ENCODE data around the gene SUGP2. TPM values are rescaled to one million over a fixed set of nuclear protein-coding genes. Genes with fewer than 3 reads are reported as not detected.

Gene SUGP2
- total RNA-seq, 1 experiment from 2014 or later = 77.2 TPM

GRCh38 chr19:19071897-19072296 is 38.6 kb upstream of the SUGP2 start:
- Mint-ChIP-seq H3K27me3 (ENCODE audit: unreplicated experiment) (no peaks in the 10 kb centered on the region), H3K27ac (ENCODE audit: unreplicated experiment) (no peak overlapping the region), H3K4me1 (ENCODE audit: low read depth, unreplicated experiment) (no peaks in the 10 kb centered on the region), H3K36me3 (ENCODE audit: insufficient read depth, unreplicated experiment) (no peaks in the 10 kb centered on the region), H3K9me3 (ENCODE audit: low read depth, unreplicated experiment) (no peaks in the 10 kb centered on the region), H3K4me3 (ENCODE audit: low read depth, unreplicated experiment) (no peak overlapping the region)
- CTCF ChIA-PET = interaction anchor here (0.6 kb wide), 1 partner anchor 274 kb away, joined by 4 read pairs; no protein-coding TSS in a partner anchor
- intact Hi-C loops (cut with micrococcal nuclease; ENCODE audit: unreplicated experiment) = no loop called here
- no peak for DNase-seq
- BruUV-seq (replicated peaks) = no TSS peak
- TF ChIP-seq CTCF (IDR thresholded peaks at IDR 0.05; ENCODE audit: unreplicated experiment) = no peak

- H3K27ac Mint-ChIP-seq (ENCODE audit: unreplicated experiment) = no peak overlapping the region
- no peaks in the 10 kb centered on the region for H3K4me1 Mint-ChIP-seq (ENCODE audit: low read depth, unreplicated experiment)
- no peaks in the 10 kb centered on the region for H3K9me3 Mint-ChIP-seq (ENCODE audit: low read depth, unreplicated experiment)
- H3K36me3 Mint-ChIP-seq (ENCODE audit: insufficient read depth, unreplicated experiment) = peaks cover 13% of the 10 kb centered on the region
- TF ChIP-seq CTCF (IDR thresholded peaks at IDR 0.05; ENCODE audit: unreplicated experiment) = no peak
- DNase-seq = no peak
- no peaks in the 10 kb centered on the region for H3K27me3 Mint-ChIP-seq (ENCODE audit: unreplicated experiment)
- CTCF ChIA-PET = no interaction called here
- no TSS peak for BruUV-seq (replicated peaks)
- H3K4me3 Mint-ChIP-seq (ENCODE audit: low read depth, unreplicated experiment) = no peak overlapping the region
- intact Hi-C loops (cut with micrococcal nuclease; ENCODE audit: unreplicated experiment) = no loop called here
Observed at GRCh38 chr19:19068659-19069654, 35.6 kb upstream of the SUGP2 start.

GRCh38 chr19:19067276-19068072 is 34.2 kb upstream of the SUGP2 start:
- H3K4me3 Mint-ChIP-seq (ENCODE audit: low read depth, unreplicated experiment) = no peak overlapping the region
- no TSS peak for BruUV-seq (replicated peaks)
- H3K9me3 Mint-ChIP-seq (ENCODE audit: low read depth, unreplicated experiment) = no peaks in the 10 kb centered on the region
- DNase-seq = no peak
- H3K27me3 Mint-ChIP-seq (ENCODE audit: unreplicated experiment) = no peaks in the 10 kb centered on the region
- intact Hi-C loops (cut with micrococcal nuclease; ENCODE audit: unreplicated experiment) = no loop called here
- no peak overlapping the region for H3K27ac Mint-ChIP-seq (ENCODE audit: unreplicated experiment)
- TF ChIP-seq CTCF (IDR thresholded peaks at IDR 0.05; ENCODE audit: unreplicated experiment) = no peak
- H3K36me3 Mint-ChIP-seq (ENCODE audit: insufficient read depth, unreplicated experiment) = peaks cover 27% of the 10 kb centered on the region
- no peaks in the 10 kb centered on the region for H3K4me1 Mint-ChIP-seq (ENCODE audit: low read depth, unreplicated experiment)
- CTCF ChIA-PET = interaction anchor here (0.6 kb wide), 1 partner anchor 46 kb away, joined by 6 read pairs; no protein-coding TSS in a partner anchor

GRCh38 chr19:19064811-19065745 is 31.8 kb upstream of the SUGP2 start:
- intact Hi-C loops (cut with micrococcal nuclease; ENCODE audit: unreplicated experiment) = no loop called here
- DNase-seq = peak; percentile 4
- H3K4me3 Mint-ChIP-seq (ENCODE audit: low read depth, unreplicated experiment) = peak overlapping the region; percentile 78
- no peaks in the 10 kb centered on the region for H3K4me1 Mint-ChIP-seq (ENCODE audit: low read depth, unreplicated experiment)
- H3K36me3 Mint-ChIP-seq (ENCODE audit: insufficient read depth, unreplicated experiment) = peaks cover 29% of the 10 kb centered on the region
- CTCF ChIA-PET = no interaction called here
- H3K9me3 Mint-ChIP-seq (ENCODE audit: low read depth, unreplicated experiment) = no peaks in the 10 kb centered on the region
- peak overlapping the region; percentile 94 for H3K27ac Mint-ChIP-seq (ENCODE audit: unreplicated experiment)
- TF ChIP-seq CTCF (IDR thresholded peaks at IDR 0.05; ENCODE audit: unreplicated experiment) = no peak
- no TSS peak for BruUV-seq (replicated peaks)
- no peaks in the 10 kb centered on the region for H3K27me3 Mint-ChIP-seq (ENCODE audit: unreplicated experiment)
